WTC11 (cell line): ENCODE data around the gene RASGRP3. TPM values are rescaled to one million over a fixed set of nuclear protein-coding genes. Genes with fewer than 3 reads are reported as not detected.
A peak's percentile ranks its signal among the peaks of the same experiment; 100 is the strongest.

ENCODE experiments used
- ATAC-seq: fragments of 200-7000 bp; cut with Tn5 transposase; 2 replicates; pipeline ENCODE4 v1.10.0; 2021; ENCODE audit warnings: mild to moderate bottlenecking, moderate library complexity
- CTCF ChIA-PET: fragments of 300-600 bp; sonication (Branson Sonifier 250); formaldehyde crosslinking; loops from one replicate; lab custom pipeline; 2021; ENCODE audit warnings: antibody characterized with exemption; lab: Charles Lee
- POLR2A ChIA-PET: fragments of 350-600 bp; sonication (Branson Sonifier 250); formaldehyde crosslinking; loops from one replicate; lab custom pipeline; 2021; ENCODE audit warnings: antibody characterized with exemption; lab: Charles Lee
- DNase-seq: peaks from one replicate; pipeline ENCODE4 v3.0.0; 2021; ENCODE audit warnings: low spot score
- H3K27ac Mint-ChIP-seq: 2 replicates; pipeline ENCODE4 v1.8.0; 2021; ENCODE audit warnings: mixed read lengths
- H3K27me3 Mint-ChIP-seq: 2 replicates; pipeline ENCODE4 v1.8.0; 2021; ENCODE audit warnings: low read depth, mild to moderate bottlenecking, moderate library complexity, mixed read lengths
- H3K36me3 Mint-ChIP-seq: 2 replicates; pipeline ENCODE4 v1.8.0; 2021; ENCODE audit warnings: mixed read lengths
- H3K4me1 Mint-ChIP-seq: 2 replicates; pipeline ENCODE4 v1.8.0; 2022; ENCODE audit warnings: mixed read lengths
- H3K4me3 Mint-ChIP-seq: 2 replicates; pipeline ENCODE4 v1.8.0; 2021; ENCODE audit warnings: mild to moderate bottlenecking, moderate library complexity, mixed read lengths
- H3K9me3 Mint-ChIP-seq: 2 replicates; pipeline ENCODE4 v1.8.0; 2021; ENCODE audit warnings: mixed read lengths
- ATF1 ChIP-seq: sonication (generic); formaldehyde crosslinking; IDR thresholded peaks from 2 replicates; pipeline ENCODE4 v1.8.1; 2023; ENCODE audit warnings: mild to moderate bottlenecking, moderate library complexity, missing genetic modification reagents
- CBFB ChIP-seq: sonication (generic); formaldehyde crosslinking; IDR thresholded peaks from 2 replicates; pipeline ENCODE4 v1.8.1; 2022; ENCODE audit warnings: mild to moderate bottlenecking, low read depth, missing genetic modification reagents
- CREM ChIP-seq: sonication (generic); formaldehyde crosslinking; IDR thresholded peaks from 2 replicates; pipeline ENCODE4 v1.8.1; 2022; ENCODE audit warnings: mild to moderate bottlenecking, missing genetic modification reagents, moderate library complexity
- CTCF ChIP-seq: fragments of 200-600 bp; IDR thresholded peaks from 2 replicates; pipeline ENCODE4 v1.8.0; 2022; ENCODE audit warnings: antibody characterized with exemption
- GABPB1 ChIP-seq: sonication (generic); formaldehyde crosslinking; IDR thresholded peaks from 2 replicates; pipeline ENCODE4 v1.8.1; 2023; ENCODE audit warnings: mild to moderate bottlenecking, missing genetic modification reagents
- IRF2 ChIP-seq: sonication (generic); formaldehyde crosslinking; IDR thresholded peaks from 2 replicates; pipeline ENCODE4 v1.8.0; 2022; ENCODE audit warnings: low read depth, missing genetic modification reagents, borderline replicate concordance
- MYBL2 ChIP-seq: sonication (generic); formaldehyde crosslinking; IDR thresholded peaks from 2 replicates; pipeline ENCODE4 v1.8.1; 2023; ENCODE audit warnings: mild to moderate bottlenecking, moderate library complexity, missing genetic modification reagents
- NFE2L1 ChIP-seq: sonication (generic); formaldehyde crosslinking; IDR thresholded peaks from 2 replicates; pipeline ENCODE4 v1.8.1; 2023; ENCODE audit warnings: missing genetic modification reagents
- OVOL2 ChIP-seq: fragments of 250-450 bp; sonication (Bioruptor Pico); IDR thresholded peaks from 2 replicates; pipeline ENCODE4 v1.9.0; 2021; ENCODE audit warnings: mild to moderate bottlenecking, borderline replicate concordance
- SMAD4 ChIP-seq: sonication (generic); formaldehyde crosslinking; IDR thresholded peaks from 2 replicates; pipeline ENCODE4 v1.8.0; 2022; ENCODE audit warnings: mild to moderate bottlenecking, missing genetic modification reagents
- TEAD1 ChIP-seq: sonication (generic); formaldehyde crosslinking; IDR thresholded peaks from 2 replicates; pipeline ENCODE4 v1.8.0; 2022; ENCODE audit warnings: mild to moderate bottlenecking, missing genetic modification reagents
- ZBTB21 ChIP-seq: sonication (generic); formaldehyde crosslinking; IDR thresholded peaks from 2 replicates; pipeline ENCODE4 v1.8.1; 2023; ENCODE audit warnings: mild to moderate bottlenecking, missing genetic modification reagents, borderline replicate concordance
- ZNF138 ChIP-seq: sonication (generic); formaldehyde crosslinking; conservative IDR thresholded peaks from 2 replicates; pipeline ENCODE4 v1.8.1; 2022; ENCODE audit warnings: mild to moderate bottlenecking, moderate library complexity, missing genetic modification reagents
- ZNF219 ChIP-seq: sonication (generic); formaldehyde crosslinking; IDR thresholded peaks from 2 replicates; pipeline ENCODE4 v1.8.0; 2023; ENCODE audit warnings: missing genetic modification reagents, mild to moderate bottlenecking, borderline replicate concordance
- ZNF532 ChIP-seq: fragments of 250-450 bp; sonication (Bioruptor Pico); IDR thresholded peaks from 2 replicates; pipeline ENCODE4 v1.9.0; 2021; ENCODE audit warnings: mild to moderate bottlenecking, borderline replicate concordance
- total RNA-seq: library from RNA; stranded (reverse); gene quantifications from 3 replicates; pipeline ENCODE4 v1.2.3, GENCODE V29; 2021

The RASGRP3 gene
- total RNA-seq, 1 experiment from 2014 or later = 0.11 TPM

GRCh38 chr2:33469238-33469637 is 7.2 kb upstream of the RASGRP3 start:
- CTCF ChIA-PET = no interaction called here
- no peak for DNase-seq
- peaks cover 11% of the 10 kb centered on the region for H3K9me3 Mint-ChIP-seq
- H3K27ac Mint-ChIP-seq = no peak overlapping the region
- POLR2A ChIA-PET = no interaction called here
- H3K4me3 Mint-ChIP-seq = no peak overlapping the region
- H3K27me3 Mint-ChIP-seq = no peaks in the 10 kb centered on the region; the same call in 1 of the 2 replicates
- H3K4me1 Mint-ChIP-seq = no peaks in the 10 kb centered on the region
- TF ChIP-seq OVOL2 (CRISPR knock-in tag) = no peak
- TF ChIP-seq IRF2 = no peak
- no peak for TF ChIP-seq CTCF
- no peak for TF ChIP-seq CBFB (CRISPR knock-in tag)
- TF ChIP-seq ATF1 (CRISPR knock-in tag) = no peak
- no peak for TF ChIP-seq MYBL2 (CRISPR knock-in tag)
- no peak for TF ChIP-seq CREM
- TF ChIP-seq GABPB1 (CRISPR knock-in tag) = no peak
- TF ChIP-seq NFE2L1 (CRISPR knock-in tag) = no peak
- TF ChIP-seq, all 79 proteins: peak for 0
- peaks cover 9% of the 10 kb centered on the region for H3K36me3 Mint-ChIP-seq
- ATAC-seq = no peak

- DNase-seq = peak; percentile 54
- H3K27me3 Mint-ChIP-seq = peaks cover 8% of the 10 kb centered on the region; the same call in 1 of the 2 replicates
- ATAC-seq = peak; percentile 80
- peaks cover 12% of the 10 kb centered on the region for H3K9me3 Mint-ChIP-seq
- peaks cover 9% of the 10 kb centered on the region for H3K36me3 Mint-ChIP-seq
- H3K4me3 Mint-ChIP-seq = peak overlapping the region; percentile 54
- POLR2A ChIA-PET = no interaction called here
- peaks cover 18% of the 10 kb centered on the region for H3K4me1 Mint-ChIP-seq
- CTCF ChIA-PET = interaction anchor here (0.6 to 1.5 kb wide), 5 partner anchors 18 to 575 kb away, joined by 3 to 6 read pairs (median 3); no protein-coding TSS in a partner anchor
- no peak overlapping the region for H3K27ac Mint-ChIP-seq
- TF ChIP-seq SMAD4 (CRISPR knock-in tag) (no peak), CTCF (peak; percentile 59)
Observed at GRCh38 chr2:33475224-33476130, 972 bp upstream of the RASGRP3 start.

GRCh38 chr2:33476793-33477190 is 343 bp downstream of the RASGRP3 start:
- no peak for TF ChIP-seq ZNF219 (CRISPR knock-in tag)
- Mint-ChIP-seq H3K9me3 (peaks cover 18% of the 10 kb centered on the region), H3K4me1 (peaks cover 18% of the 10 kb centered on the region), H3K27me3 (peaks cover 8% of the 10 kb centered on the region; the same call in 1 of the 2 replicates), H3K4me3 (0 out of 2 replicates have a peak overlapping the region, but pooled peaks have one; percentile 54), H3K27ac (no peak overlapping the region), H3K36me3 (peaks cover 9% of the 10 kb centered on the region)
- DNase-seq = no peak
- ChIA-PET POLR2A (no interaction called here), CTCF (interaction anchor here (1.2 to 1.4 kb wide), 2 partner anchors 79 to 107 kb away, joined by 3 to 5 read pairs; no protein-coding TSS in a partner anchor)
- no peak for ATAC-seq

GRCh38 chr2:33477473-33478468 is 1.3 kb downstream of the RASGRP3 start:
- no peak overlapping the region for H3K27ac Mint-ChIP-seq
- no peak overlapping the region for H3K4me3 Mint-ChIP-seq
- DNase-seq = no peak
- POLR2A ChIA-PET = no interaction called here
- peaks cover 9% of the 10 kb centered on the region for H3K36me3 Mint-ChIP-seq
- CTCF ChIA-PET = interaction anchor here (0.9 to 1.2 kb wide), 2 partner anchors 61 to 106 kb away, joined by 3 to 5 read pairs; no protein-coding TSS in a partner anchor
- H3K9me3 Mint-ChIP-seq = peaks cover 18% of the 10 kb centered on the region
- peaks cover 8% of the 10 kb centered on the region; the same call in 1 of the 2 replicates for H3K27me3 Mint-ChIP-seq
- ATAC-seq = no peak
- peaks cover 18% of the 10 kb centered on the region for H3K4me1 Mint-ChIP-seq
- no peak for TF ChIP-seq ZBTB21 (CRISPR knock-in tag)
- TF ChIP-seq ZNF532 (CRISPR knock-in tag) = no peak
- TF ChIP-seq TEAD1 (CRISPR knock-in tag) = no peak
- TF ChIP-seq ZNF138 (CRISPR knock-in tag) = no peak
